Measurements from ENCODE around the gene ABI3BP.
"Not testable (repeated sequence)": the region's sequence is repeated elsewhere in the genome, so short reads cannot be mapped to it uniquely, and the experiment has no call there.

The ABI3BP gene, protein sequence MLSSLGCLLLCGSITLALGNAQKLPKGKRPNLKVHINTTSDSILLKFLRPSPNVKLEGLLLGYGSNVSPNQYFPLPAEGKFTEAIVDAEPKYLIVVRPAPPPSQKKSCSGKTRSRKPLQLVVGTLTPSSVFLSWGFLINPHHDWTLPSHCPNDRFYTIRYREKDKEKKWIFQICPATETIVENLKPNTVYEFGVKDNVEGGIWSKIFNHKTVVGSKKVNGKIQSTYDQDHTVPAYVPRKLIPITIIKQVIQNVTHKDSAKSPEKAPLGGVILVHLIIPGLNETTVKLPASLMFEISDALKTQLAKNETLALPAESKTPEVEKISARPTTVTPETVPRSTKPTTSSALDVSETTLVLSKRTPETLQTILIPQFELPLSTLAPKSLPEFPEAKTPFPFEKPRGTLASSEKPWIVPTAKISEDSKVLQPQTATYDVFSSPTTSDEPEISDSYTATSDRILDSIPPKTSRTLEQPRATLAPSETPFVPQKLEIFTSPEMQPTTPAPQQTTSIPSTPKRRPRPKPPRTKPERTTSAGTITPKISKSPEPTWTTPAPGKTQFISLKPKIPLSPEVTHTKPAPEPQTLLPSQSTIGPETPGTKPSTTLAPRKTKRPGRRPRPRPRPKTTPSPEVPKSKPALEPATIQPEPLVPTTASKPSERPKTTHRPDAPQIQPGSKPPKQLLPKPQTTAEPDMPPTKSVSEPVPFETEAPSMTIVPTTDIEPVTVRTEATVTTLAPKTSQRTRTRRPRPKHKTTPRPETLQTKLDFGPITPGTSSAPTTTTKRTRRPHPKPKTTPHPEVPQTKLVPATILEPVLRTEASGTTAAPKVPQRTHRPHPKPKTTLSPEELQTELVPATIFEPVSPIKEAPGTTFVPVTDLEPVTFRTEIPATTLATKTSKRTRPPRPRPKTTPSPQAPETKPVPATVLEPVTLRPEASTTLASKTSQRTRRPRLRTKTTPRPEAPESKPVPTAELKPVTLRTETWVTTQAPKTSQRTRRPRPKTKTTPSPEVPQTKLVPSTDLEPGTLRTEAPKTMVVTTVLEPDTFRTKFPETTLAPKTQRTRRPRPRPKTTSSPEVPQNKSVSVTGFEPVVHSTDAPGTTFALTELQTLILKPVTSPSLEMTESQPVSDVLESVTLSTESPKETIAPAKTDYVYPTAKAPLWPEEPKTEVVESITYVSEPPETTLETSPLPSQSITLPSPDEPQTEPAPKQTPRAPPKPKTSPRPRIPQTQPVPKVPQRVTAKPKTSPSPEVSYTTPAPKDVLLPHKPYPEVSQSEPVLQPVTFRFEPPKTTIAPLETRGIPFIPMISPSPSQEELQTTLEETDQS (N-terminal part only)

DNA sequence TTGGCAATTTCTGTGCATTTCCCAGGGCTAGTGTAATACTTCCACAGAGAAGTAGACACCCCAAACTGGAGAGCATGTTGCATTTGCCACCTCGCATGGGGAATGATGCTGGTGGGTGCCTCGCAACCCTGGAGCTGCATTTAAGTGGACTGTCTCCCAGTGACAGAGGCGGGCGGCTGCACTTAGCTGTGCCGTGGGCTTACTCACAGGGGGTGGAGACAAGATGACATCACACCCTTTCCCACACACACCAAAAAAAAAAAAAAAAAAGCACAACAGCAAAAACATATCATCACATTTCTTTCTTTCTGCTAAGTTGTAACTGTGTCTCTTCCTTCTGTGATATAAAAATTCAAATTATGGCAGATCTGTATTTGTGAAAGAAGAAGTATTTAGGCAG lies at the start of gene ABI3BP:
Gene ABI3BP (minus strand): TSS at position 113 of the 400 bp plus-strand sequence. CDS start 37 bp downstream, at position 76.
- no peak for DNase-seq

DNA sequence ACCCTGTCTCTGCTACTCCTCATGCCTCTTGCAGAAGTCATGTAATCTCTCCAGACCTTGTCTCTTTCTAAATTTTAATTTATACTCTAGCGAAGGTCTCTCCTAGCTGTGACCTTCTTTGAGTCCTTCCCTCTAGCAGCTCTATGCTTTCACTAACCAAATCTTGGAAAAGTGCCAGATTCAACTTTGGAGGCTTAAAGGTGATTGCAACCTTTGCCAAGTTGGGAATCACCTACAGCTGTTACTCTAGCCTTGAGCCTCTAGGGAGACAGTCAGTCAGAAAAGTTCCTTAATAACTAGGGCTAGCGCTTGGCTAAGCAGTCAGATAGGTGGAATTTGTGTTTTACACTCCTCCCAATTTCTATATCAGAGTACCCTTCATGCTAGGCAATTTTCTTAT lies 46.1 kb upstream of the ABI3BP start:
- no peak for DNase-seq

DNA sequence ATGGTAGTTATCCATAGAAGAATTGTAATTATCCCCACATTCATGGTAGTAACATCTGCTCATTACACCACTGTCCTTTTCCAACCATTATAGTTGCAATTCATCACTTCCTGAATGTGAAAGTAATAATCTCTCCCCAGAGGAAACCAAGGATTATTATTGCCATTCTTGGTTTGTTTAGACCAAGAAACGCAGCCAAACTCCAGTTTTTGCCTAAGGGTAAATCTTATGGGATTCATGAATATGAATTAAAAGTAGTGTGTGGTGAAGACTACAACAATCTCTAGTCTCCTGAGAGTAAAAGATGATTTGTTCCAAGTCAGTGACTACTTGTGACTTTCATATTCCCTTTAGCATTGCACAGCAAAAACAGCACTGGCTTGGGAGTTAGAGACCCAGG lies 45.7 kb upstream of the ABI3BP start:
- no peak for DNase-seq

DNA sequence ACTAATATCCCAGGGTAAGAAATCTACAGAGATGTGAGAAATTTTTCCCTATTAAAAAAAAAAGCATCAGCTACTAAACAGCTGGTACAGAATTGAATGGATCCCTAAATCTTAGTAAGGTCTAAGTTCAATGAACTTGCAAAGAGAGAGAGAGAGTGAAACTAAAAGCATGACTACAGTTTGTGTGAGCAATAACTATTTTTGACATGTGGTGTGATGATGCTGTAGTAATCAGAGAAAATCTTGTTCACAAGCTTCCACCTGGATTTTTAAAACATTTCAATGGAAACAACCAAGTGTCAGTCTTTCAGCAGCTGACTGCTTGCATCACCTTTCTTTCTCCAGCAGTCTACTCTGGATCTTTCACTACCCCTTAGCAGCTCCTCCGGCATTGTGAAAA lies 45.2 kb upstream of the ABI3BP start:
- no peak for DNase-seq

DNA sequence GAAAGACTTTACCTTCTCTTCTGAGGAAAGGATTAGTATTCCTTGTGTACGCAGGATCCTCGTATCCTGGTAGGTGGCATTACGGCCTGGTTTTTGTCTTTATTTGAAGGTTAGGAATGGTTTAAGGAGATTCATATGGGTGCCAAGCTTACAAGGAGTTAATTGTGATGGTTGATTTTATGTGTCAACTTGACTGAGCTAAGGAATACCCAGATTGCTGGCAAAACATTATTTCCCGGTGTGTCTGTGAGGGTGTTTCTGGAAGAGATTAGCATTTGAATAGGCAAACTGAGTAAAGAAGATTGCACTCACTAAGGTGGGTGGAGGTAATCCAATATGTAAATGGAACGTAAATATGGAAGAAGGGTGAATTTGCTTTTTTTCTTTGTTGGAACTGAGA lies 44.4 kb upstream of the ABI3BP start:
- no peak for DNase-seq

DNA sequence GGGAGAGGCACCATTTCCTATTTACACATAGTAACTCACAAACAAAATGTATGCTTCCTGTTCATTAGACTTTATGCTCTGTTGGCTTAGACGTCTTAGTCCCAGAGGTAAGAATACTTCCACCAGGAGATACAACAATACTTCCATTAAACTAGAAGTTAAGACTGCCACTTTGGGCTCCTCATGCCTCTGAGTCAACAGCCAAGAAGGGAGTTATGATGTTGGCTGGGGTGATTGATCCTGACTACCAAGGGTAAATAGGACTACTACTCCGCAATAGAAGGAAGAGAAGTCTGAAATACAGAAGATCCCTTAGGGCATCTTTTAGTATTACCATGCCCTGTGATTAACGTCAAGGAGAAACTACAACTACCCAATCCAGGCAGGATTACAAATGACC lies 43.5 kb upstream of the ABI3BP start:
- DNase-seq, result no peak

DNA sequence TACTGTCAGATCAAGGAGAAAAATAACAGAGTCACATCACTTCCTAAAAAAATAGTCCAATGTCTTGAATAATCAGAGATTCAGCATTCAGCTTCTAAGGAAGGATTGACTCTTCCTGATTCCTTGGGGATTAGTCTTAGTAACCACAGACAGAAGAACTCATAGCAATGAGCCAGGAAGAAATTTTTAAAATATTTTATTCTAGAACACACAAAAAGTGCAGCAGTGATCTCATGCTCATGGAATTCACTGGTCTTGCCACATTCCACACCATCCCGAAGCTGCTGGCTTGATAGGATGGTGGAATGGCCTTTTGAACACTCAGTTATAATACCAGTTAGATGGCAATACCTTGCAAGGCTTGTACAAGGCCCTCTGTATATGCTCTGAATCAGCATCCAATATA lies 43.0 kb upstream of the ABI3BP start:
- DNase-seq, result no peak

DNA sequence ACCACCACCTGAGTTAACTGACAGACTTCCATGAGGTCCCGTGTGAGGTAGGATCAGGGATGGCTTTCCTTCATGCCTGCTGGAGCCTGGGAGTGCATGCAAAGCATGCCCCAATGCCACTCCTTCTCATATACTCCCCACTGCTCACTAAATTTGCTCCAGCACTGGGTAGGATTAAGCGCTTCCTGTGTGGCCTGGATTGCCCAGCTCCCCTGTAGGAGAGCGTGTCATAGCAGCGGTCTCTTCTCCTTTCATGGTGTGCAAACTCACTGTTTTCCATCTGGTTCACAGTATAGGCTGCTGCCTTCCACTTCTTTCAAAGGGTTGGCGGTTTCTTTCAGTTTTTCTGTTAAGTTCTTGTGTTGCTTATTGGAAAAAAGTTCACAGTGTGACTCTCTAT lies 34.1 kb upstream of the ABI3BP start:
- DNase-seq, result no peak

DNA sequence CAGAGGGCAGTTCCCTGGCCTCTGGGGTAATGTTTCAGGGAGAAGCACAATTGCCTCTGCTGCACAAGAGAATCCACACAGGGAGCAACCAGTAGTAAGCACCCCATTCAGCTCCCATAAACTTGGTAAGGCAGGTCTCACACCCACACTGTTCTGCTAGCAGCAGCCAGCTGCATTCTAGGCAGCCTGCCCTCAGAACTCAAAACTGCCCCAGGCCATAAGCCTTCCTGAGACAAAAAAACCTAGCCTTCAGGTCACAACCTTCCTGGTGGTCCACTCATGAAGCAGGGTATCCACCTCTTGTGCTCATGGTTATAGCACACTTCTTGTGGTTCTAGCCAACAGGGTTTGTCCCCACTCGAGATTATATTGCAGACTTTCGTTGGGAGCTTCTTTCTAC lies 33.7 kb upstream of the ABI3BP start:
- DNase-seq, result no peak

DNA sequence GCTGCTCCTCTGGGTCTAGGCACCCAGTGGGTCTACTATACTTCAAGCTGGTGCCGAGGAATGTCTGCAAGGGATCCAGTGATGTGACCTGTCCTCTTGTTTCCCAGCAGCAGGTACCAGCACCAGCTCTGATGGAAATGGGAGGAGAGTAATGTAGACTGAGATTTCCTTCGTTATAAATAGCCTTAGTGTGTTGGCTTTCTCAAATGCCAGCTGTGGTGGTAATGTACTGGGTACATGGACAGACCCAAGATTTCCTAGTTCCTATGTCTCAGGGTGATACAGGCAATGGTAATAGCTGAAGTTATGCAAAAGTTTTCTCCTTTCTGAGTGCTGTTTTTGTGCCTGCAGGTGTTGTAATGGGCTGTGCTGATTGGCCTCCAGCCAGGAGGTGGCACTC lies 33.0 kb upstream of the ABI3BP start:
- DNase-seq, result no peak

DNA sequence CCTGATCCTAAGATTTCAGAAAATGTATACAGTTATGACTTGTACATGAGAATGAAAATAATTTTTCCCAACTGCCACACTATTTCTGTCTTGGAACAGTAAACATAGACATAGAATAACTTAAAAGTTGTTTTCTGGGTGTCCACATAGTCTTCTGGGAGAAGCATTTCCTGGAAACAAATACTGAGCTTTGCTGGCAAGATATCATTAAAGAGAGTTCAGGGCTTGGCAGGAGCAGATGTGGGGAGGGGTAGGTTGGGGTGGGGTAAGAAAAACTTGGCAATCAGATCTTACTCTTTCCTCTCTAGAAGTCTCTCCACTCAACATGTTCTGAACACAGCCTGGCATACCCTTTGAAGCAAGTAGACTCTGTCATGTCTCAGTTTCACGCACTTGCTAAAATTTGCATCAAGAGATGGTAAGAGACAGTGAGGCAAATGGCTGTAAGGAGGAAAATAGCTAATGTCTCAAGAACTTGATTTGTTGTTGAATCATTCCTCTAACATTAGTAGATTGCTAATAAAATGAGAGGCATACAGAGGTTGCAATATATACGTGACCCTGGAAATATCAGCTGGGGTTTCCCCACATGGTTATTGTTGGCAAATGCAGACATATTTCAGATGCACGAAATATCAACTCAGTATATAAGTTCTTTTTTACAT lies 27.3 kb upstream of the ABI3BP start:
- no peak for DNase-seq

DNA sequence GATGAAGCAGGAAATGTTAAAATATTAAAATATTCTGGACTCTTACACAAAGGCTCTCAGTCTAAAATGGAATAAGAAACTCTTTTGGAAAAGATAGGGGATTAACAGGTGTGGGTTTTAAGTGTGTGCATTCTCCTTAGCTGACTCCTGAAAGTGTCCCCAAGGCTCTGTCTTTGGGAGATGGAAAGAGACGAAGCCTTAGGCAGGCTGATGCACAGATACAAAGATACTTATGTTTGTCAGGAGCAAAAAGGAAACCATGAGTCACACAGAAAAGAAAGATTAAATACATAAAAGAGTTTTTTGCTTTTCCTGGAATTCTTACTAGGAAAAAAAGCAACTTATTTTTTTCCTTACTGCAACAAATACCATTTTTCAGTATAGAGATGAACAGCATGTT lies 23.8 kb upstream of the ABI3BP start:
- no peak for DNase-seq

DNA sequence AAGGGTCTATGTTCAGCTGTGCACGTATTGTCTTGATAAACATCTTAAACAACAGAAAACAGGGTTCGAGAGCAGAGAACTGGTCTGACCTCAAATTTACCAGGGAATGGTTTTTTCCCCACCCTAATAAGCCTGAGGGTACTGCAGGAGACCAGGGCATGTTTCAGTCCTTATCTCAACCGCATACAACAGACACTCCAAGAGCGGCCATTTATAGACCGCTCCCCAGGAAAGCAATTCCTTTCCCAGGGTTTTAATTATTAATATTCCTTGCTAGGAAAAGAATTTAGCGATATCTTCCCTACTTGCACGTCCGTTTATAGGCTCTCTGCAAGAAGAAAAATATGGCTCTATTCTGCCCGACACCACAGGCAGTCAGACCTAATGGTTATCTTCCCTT lies 19.1 kb upstream of the ABI3BP start:
- DNase-seq, result not testable (repeated sequence)

DNA sequence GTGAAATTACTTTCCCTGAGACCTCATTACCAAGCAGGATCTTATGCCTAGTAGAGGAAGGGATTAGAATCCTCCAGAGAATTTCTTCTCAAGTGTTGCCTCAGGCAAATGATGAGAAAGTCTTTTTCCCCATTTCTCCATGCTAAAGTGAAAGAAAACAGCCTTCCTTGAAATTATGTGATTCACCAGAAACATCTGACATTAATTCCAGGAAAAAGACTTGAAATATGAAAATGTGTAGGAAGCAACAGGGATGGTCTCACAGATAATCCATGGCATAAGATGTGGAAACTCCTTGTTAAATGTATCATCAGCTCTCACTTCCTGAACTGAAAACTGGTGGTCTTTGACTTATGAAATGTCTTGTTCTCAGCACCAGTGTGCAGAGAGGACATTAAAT lies 17.9 kb upstream of the ABI3BP start:
- DNase-seq, result no peak

DNA sequence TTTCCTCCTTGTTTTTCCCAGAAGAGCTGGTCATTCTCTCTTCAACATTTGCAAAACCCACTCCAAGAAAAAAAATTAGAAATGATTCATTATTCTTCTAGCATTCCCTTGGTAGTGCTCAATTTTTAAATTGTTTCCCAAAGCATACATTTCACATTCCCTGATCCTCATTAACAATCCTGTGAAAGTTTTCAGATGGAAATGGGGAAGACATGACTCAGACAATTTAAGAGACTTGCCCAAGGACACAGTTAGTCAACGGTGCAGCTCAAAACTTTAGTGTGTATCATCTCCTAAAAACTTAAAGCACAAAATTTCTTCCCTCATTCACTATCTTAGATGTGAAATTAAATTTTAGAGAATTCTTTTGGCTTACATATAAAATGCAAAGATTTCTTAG lies 17.1 kb upstream of the ABI3BP start:
- DNase-seq, result no peak

DNA sequence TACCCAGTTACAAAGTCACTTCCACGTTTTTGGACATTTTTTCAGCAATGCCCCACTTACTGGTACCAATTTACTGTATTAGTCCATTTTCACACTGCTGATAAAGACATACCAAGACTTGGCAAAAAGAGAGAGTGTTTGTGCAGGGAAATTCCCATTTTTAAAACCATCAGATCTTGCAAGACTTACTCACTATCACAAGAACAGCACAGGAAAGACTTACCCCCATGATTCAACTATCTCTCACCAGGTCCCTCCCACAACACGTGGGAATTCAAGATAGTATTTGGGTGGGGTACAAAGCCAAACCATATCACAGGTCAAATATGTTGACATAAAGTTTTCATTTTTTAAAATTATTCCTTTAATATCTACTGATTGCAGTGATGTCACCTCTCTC lies 16.2 kb upstream of the ABI3BP start:
- DNase-seq, result no peak

DNA sequence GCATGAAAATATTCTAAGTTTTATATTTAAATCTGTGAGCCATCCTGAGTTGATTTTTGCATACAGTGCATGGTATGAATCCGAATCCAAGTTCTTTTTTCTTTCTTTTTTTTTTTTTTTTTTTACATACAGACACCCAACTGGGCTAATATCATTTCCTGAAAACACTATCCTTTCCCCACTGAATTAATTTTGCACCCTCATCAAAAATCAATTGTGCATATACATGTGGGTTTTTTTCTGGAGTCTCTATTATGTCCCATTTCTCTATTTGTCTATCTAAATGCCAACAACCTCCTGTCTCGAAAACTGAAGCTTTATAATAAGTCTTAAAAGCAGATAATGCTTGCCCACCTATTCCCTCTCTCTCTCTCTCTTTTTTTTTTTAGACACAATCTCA lies 5.9 kb upstream of the ABI3BP start:
- no peak for DNase-seq

DNA sequence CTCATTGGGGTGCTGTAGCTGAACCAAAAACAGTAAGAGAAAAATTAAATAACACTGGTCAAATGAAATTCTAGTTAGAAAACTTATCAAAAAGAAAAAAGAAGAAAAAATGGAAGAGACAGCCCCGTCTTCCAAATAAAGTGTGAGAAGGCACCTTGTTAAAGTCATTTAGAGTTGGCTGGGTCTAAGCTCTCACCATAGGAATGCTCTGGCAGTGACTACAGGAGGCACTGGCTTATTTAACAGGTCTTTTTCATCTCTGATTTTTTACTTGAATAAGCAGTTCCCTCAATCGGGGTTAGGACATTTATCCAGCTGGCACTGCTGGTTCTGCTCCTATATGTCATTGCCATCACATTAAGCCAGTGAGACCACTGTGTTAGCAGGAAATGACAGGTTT lies 1.6 kb upstream of the ABI3BP start:
- DNase-seq, result no peak

DNA sequence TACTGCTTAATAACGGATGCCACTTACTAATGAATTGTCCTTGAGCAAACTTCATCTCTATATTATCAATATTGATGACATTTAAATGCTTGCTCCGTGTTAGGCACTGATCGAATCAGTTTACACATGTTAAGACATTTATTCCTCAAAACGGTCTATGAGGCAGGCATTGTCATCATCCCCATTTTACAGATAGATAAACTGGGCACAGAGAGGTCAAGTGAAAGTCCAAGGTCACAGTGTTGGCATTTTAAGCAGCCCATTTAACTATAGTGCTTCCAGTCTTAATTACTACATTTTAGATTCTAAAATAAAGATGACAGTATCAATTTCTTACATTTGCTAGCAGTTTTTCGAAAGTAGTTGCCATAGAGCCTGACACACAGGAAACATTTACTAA lies 966 bp upstream of the ABI3BP start:
- DNase-seq, result no peak

DNA sequence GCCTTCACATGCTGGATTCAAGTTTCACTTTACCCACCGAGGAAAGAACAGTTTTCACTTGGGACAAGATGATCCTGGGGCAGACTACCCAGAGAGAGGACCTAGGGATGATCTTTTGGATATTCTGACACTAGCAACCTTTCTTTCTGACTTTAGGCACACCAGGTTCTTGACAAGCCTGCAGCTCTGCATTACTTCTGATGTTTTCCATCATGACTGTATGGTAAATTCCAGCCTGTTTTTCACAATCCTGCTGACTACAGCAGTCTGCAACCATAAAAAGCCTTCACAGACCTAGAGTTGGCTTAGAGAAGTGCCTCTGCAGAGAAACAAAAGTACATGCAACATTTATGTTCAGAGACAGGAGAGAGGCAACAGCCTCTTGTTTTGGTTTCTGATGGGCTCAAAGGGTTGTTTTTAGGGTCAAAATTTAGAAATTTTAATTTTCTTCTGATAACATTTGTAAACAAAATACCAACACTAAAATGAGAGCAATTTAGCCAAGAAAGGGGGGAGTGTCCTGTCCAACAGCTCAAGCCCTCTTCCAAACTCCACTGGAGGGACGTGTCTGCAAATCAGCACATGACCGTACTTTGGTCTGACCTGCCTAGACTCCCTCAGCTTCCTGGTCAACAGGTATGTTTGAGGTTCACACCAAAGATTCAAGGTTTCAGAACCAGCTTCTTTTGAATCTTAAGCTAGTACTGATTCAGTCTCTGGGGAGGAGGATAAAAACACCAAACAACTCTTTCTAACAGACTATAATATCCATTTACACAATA lies 799 bp downstream of the ABI3BP start:
- no peak for DNase-seq

DNA sequence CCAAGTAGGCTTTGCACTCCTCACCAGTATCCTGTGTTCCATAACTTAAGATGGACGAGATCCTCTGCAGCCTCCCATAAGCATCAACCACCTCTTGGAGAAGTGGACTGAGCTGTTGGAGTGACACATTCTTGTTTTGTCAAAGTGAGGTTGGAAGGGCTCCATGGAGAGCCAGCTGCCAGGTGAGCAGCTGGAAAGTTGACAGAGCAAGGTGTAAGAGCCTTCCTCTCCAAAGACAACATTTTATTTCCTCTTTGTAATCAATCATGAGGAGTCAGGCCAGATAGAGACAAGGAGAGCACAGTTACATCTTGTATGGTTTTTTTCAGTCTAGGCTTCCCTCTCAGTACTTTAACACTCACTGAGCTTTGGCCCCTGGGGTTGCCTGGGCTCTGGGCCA lies 5.1 kb downstream of the ABI3BP start:
- no peak for DNase-seq

DNA sequence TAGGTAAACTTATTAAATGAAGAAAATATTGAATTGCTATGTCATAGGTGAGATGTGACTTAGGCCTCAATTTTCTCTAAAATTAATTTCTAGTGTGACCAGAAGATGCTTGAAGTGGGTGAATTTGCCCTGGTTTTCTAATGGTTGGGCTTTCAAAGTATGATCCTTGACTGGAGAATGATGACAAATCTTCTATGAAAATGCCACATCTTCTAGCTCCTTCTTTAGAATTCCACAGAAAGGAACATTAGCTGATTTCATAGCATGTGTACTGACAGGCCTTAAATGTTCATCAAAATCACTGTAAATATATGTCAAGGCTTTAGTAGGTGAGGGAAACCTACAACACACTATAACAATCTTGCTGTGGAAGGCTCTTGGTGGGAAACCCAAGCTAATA lies 8.9 kb downstream of the ABI3BP start:
- DNase-seq, result no peak

Measured in NCI-H1417 treated with DMSO at 0.1 percent for 48 hours (cell line).